Measurements from ENCODE around the gene CSF2RB.

DNA sequence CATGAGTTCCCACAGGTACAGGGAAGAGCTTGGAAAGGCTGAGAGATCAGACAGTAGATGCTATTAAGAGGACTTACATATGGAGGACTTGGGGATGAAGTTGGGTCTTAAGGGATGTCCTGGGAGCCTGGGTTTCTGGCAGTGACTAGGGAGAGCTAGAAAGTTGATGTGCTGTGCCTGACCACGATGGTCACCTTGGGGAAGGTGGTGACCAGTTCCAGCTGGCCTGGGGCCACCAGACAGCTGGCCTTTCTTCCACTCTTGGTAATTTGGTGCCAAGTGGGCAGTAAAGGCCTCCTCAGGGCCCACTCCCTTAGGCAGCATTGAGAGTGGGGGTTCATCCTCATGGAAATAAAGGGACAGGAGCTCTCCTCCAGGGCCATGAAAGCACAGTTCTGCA is 13.9 kb upstream of the CSF2RB start:
- TF ChIP-seq POLR2AphosphoS5 (IDR thresholded peaks at IDR 0.05; ENCODE audit: low read length): no peak
- TF ChIP-seq, protein P1, sequence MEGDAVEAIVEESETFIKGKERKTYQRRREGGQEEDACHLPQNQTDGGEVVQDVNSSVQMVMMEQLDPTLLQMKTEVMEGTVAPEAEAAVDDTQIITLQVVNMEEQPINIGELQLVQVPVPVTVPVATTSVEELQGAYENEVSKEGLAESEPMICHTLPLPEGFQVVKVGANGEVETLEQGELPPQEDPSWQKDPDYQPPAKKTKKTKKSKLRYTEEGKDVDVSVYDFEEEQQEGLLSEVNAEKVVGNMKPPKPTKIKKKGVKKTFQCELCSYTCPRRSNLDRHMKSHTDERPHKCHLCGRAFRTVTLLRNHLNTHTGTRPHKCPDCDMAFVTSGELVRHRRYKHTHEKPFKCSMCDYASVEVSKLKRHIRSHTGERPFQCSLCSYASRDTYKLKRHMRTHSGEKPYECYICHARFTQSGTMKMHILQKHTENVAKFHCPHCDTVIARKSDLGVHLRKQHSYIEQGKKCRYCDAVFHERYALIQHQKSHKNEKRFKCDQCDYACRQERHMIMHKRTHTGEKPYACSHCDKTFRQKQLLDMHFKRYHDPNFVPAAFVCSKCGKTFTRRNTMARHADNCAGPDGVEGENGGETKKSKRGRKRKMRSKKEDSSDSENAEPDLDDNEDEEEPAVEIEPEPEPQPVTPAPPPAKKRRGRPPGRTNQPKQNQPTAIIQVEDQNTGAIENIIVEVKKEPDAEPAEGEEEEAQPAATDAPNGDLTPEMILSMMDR (IDR thresholded peaks at IDR 0.05 in 2 of 3, conservative IDR thresholded peaks at IDR 0.05 in 1 of 3; ENCODE audit: control insufficient read depth in 2 of 3, extremely low read depth in 1 of 3, insufficient read depth in 1 of 3, low read depth in 3 of 3, low read length in 3 of 3): no peak
- TF ChIP-seq, protein P2, sequence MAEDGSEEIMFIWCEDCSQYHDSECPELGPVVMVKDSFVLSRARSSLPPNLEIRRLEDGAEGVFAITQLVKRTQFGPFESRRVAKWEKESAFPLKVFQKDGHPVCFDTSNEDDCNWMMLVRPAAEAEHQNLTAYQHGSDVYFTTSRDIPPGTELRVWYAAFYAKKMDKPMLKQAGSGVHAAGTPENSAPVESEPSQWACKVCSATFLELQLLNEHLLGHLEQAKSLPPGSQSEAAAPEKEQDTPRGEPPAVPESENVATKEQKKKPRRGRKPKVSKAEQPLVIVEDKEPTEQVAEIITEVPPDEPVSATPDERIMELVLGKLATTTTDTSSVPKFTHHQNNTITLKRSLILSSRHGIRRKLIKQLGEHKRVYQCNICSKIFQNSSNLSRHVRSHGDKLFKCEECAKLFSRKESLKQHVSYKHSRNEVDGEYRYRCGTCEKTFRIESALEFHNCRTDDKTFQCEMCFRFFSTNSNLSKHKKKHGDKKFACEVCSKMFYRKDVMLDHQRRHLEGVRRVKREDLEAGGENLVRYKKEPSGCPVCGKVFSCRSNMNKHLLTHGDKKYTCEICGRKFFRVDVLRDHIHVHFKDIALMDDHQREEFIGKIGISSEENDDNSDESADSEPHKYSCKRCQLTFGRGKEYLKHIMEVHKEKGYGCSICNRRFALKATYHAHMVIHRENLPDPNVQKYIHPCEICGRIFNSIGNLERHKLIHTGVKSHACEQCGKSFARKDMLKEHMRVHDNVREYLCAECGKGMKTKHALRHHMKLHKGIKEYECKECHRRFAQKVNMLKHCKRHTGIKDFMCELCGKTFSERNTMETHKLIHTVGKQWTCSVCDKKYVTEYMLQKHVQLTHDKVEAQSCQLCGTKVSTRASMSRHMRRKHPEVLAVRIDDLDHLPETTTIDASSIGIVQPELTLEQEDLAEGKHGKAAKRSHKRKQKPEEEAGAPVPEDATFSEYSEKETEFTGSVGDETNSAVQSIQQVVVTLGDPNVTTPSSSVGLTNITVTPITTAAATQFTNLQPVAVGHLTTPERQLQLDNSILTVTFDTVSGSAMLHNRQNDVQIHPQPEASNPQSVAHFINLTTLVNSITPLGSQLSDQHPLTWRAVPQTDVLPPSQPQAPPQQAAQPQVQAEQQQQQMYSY (CRISPR knock-in tag; IDR thresholded peaks at IDR 0.05): no peak
- no peak for TF ChIP-seq SREBF2 (IDR thresholded peaks at IDR 0.05; ENCODE audit: low read length)
- TF ChIP-seq RAD21 (IDR thresholded peaks at IDR 0.05; ENCODE audit: insufficient read depth, low read depth, low read length): no peak
- no peak for TF ChIP-seq NFIC (IDR thresholded peaks at IDR 0.05; ENCODE audit: low read depth, low read length)
- TF ChIP-seq, protein P3, sequence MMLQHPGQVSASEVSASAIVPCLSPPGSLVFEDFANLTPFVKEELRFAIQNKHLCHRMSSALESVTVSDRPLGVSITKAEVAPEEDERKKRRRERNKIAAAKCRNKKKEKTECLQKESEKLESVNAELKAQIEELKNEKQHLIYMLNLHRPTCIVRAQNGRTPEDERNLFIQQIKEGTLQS (IDR thresholded peaks at IDR 0.05; ENCODE audit: borderline replicate concordance, extremely low read depth, low read depth, low read length): no peak
- no peak for TF ChIP-seq EZH2 (IDR thresholded peaks at IDR 0.05; ENCODE audit: borderline replicate concordance, control insufficient read depth, low read depth, low read length)
- no peak for TF ChIP-seq LARP7 (IDR thresholded peaks at IDR 0.05)
- TF ChIP-seq, protein P4, sequence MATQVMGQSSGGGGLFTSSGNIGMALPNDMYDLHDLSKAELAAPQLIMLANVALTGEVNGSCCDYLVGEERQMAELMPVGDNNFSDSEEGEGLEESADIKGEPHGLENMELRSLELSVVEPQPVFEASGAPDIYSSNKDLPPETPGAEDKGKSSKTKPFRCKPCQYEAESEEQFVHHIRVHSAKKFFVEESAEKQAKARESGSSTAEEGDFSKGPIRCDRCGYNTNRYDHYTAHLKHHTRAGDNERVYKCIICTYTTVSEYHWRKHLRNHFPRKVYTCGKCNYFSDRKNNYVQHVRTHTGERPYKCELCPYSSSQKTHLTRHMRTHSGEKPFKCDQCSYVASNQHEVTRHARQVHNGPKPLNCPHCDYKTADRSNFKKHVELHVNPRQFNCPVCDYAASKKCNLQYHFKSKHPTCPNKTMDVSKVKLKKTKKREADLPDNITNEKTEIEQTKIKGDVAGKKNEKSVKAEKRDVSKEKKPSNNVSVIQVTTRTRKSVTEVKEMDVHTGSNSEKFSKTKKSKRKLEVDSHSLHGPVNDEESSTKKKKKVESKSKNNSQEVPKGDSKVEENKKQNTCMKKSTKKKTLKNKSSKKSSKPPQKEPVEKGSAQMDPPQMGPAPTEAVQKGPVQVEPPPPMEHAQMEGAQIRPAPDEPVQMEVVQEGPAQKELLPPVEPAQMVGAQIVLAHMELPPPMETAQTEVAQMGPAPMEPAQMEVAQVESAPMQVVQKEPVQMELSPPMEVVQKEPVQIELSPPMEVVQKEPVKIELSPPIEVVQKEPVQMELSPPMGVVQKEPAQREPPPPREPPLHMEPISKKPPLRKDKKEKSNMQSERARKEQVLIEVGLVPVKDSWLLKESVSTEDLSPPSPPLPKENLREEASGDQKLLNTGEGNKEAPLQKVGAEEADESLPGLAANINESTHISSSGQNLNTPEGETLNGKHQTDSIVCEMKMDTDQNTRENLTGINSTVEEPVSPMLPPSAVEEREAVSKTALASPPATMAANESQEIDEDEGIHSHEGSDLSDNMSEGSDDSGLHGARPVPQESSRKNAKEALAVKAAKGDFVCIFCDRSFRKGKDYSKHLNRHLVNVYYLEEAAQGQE (IDR thresholded peaks at IDR 0.05; ENCODE audit: low read depth, low read length): no peak

All from GM12878 (cell line).